ENCODE results near the gene FARS2. TPM values are rescaled to one million over a fixed set of nuclear protein-coding genes. Genes with fewer than 3 reads are reported as not detected.

The FARS2 gene
- total RNA-seq, 1 donor from 2014 or later: 24.8 TPM

DNA sequence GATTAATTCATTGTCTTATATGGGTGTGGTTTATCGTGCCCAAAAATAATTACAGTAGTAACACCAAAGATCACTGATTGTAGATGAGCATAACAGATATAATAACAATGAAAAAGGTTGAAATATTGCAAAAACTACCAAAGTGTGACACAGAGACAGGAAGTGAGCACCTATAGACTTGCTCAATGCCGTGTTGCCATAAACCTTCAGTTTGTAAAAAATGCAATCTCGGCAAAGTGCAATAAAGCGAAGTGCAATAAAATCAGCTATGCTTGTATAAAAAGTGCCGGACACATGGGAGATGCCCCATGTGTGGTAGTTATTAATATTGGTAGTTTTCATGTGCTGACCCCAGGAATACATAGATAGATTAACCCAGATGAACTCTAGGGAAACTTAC lies 552.8 kb downstream of the FARS2 start:
- no peak for DNase-seq

DNA sequence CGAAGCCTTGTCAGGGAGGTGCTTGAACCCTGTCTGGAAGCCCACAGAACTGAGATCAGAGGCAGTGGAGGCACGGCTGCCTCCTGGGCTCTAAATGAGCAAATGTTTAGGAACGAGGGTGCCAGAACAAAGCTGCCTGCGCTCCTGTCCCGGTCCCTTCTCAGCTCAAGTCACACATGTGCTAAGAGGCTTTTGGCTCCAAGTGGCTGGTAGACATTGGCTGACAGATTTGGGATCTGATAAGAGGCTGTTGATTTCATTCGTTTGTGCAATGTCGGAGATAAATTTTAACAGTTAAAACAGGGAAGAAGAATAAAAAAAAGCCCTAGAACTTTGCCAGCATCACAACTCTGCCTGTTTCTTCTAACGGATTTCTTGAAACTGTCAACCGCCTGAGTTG lies 553.6 kb downstream of the FARS2 start:
- no peak for DNase-seq

DNA sequence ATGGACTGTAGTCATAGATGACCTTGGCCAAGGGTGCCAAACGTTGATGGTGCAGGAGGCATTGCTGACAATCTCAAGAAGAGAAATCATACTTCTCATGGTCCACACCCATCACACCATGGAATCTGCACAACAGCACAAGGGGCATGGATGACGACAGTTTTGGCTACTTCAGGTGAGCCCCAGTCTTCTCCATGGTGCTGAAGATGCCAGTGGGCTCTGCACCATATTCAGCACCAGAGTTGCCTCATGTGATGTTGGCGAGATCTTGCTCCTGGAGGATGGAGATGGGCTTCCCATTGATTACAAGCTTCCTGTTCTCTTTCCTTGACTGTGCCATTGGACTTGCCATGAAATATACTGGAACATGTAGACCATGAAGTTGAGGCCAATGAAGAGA lies 556.6 kb downstream of the FARS2 start:
- DNase-seq: no peak

DNA sequence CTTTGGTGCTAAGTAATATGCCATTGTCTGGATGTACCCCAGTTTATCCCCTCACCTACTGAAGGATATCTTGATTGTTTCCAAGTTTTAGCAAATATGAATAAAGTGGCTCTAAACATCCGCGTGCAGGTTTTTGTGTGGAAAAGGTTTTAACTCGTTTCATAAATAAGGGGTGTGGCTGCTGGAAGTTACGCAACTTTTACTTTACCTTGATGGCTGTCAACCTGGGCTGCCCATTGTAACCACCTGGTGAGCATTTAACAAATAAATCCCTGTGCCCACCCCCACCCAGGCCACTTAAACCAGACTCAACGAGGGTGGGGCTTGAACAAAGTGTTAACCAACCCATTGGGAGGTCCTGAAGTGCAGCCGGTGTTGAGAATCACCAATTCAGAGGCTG lies 557.6 kb downstream of the FARS2 start:
- DNase-seq: no peak

Other genes with a start within 250 kb of the FARS2 start
- gene PPP1R3G, start 176.2 kb upstream of the FARS2 start, total RNA-seq: 1.2 TPM
- 16.2 TPM for gene LYRM4, start 563 bp upstream of the FARS2 start, total RNA-seq

All from occipital lobe (tissue), 2 donors.